Endothelial cell (in vitro differentiated cells): ENCODE results near the gene LBX1. TPM values are rescaled to one million over a fixed set of nuclear protein-coding genes. Genes with fewer than 3 reads are reported as not detected.

Experiments used
- DNase-seq: peaks from one replicate; pipeline ENCODE4 v3.0.0; 2021; ENCODE audit warnings: low spot score
- H3K27ac Mint-ChIP-seq: one replicate; pipeline ENCODE4 v1.8.0; 2021; ENCODE audit warnings: mixed read lengths, inconsistent platforms; ENCODE audit not compliant: unreplicated experiment
- H3K27me3 Mint-ChIP-seq: one replicate; pipeline ENCODE4 v1.8.0; 2021; ENCODE audit warnings: mild to moderate bottlenecking, moderate library complexity, mixed read lengths, inconsistent platforms; ENCODE audit not compliant: unreplicated experiment
- H3K36me3 Mint-ChIP-seq: one replicate; pipeline ENCODE4 v1.8.0; 2021; ENCODE audit warnings: mild to moderate bottlenecking, low read depth, mixed read lengths, inconsistent platforms; ENCODE audit not compliant: unreplicated experiment
- H3K4me1 Mint-ChIP-seq: one replicate; pipeline ENCODE4 v1.8.0; 2021; ENCODE audit warnings: mild to moderate bottlenecking, mixed read lengths, inconsistent platforms; ENCODE audit not compliant: unreplicated experiment
- H3K4me3 Mint-ChIP-seq: one replicate; pipeline ENCODE4 v1.8.0; 2021; ENCODE audit warnings: mild to moderate bottlenecking, mixed read lengths, inconsistent platforms; ENCODE audit not compliant: unreplicated experiment
- H3K9me3 Mint-ChIP-seq: one replicate; pipeline ENCODE4 v1.8.0; 2021; ENCODE audit warnings: mixed read lengths, inconsistent platforms; ENCODE audit not compliant: unreplicated experiment
- total RNA-seq: library from RNA; stranded (reverse); fragmentation: NEBNext Ultra II Directional; extraction: Animal tissue kit (Norgen Biotek cat#: 25700); gene quantifications from one replicate; pipeline ENCODE4 v1.2.1, GENCODE V29; 2021; ENCODE audit not compliant: unreplicated experiment
- TF ChIP-seq, protein P1 (sequence below): fragments of 200-600 bp; sonication (generic); IDR thresholded peaks from one replicate; pipeline ENCODE4 v1.5.0; 2021; ENCODE audit warnings: antibody characterized with exemption; ENCODE audit not compliant: unreplicated experiment

The LBX1 gene
- total RNA-seq, 1 donor from 2014 or later = not detected

DNA sequence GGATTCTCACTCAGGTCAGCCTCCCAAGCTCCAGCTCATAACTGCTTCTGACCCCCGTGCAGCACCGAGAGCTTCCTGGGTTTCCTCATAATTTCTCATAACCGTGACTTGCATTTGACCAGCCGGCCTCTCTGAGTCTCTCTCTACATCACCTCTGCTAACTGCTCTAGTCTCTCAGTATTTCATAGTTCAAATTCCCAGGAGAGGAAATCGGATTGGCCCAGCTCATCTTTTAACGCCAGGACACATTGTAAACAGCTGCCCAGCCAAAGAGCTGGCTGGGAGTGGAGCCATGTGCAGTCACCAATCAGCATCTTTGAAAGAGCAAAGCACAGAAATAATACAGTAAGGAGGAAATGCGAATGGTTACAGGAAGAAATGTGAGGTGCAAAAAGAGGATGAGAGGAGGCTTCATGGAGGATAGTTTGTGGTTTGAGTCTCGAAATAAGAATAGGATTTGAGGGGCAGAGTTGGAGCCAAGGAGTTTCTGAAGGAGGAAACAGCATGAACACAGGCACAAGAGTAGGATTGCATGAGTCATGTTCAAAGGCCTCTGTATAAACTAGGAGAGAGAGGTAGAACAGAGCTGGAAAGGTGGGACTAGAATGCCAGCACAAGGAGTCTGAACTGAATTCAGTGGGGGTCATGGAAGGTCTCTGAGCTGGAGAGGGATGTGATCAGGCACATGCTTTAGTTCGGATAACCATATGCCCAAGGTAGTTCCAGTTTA lies 15.2 kb upstream of the LBX1 start:
- TF ChIP-seq, protein P1, sequence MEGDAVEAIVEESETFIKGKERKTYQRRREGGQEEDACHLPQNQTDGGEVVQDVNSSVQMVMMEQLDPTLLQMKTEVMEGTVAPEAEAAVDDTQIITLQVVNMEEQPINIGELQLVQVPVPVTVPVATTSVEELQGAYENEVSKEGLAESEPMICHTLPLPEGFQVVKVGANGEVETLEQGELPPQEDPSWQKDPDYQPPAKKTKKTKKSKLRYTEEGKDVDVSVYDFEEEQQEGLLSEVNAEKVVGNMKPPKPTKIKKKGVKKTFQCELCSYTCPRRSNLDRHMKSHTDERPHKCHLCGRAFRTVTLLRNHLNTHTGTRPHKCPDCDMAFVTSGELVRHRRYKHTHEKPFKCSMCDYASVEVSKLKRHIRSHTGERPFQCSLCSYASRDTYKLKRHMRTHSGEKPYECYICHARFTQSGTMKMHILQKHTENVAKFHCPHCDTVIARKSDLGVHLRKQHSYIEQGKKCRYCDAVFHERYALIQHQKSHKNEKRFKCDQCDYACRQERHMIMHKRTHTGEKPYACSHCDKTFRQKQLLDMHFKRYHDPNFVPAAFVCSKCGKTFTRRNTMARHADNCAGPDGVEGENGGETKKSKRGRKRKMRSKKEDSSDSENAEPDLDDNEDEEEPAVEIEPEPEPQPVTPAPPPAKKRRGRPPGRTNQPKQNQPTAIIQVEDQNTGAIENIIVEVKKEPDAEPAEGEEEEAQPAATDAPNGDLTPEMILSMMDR = no peak
- no peak for DNase-seq
- Mint-ChIP-seq H3K27me3 (peaks cover 20% of the 10 kb centered on the region), H3K4me1 (peaks cover 15% of the 10 kb centered on the region), H3K27ac (no peak overlapping the region), H3K36me3 (no peaks in the 10 kb centered on the region), H3K9me3 (no peaks in the 10 kb centered on the region), H3K4me3 (no peak overlapping the region)

DNA sequence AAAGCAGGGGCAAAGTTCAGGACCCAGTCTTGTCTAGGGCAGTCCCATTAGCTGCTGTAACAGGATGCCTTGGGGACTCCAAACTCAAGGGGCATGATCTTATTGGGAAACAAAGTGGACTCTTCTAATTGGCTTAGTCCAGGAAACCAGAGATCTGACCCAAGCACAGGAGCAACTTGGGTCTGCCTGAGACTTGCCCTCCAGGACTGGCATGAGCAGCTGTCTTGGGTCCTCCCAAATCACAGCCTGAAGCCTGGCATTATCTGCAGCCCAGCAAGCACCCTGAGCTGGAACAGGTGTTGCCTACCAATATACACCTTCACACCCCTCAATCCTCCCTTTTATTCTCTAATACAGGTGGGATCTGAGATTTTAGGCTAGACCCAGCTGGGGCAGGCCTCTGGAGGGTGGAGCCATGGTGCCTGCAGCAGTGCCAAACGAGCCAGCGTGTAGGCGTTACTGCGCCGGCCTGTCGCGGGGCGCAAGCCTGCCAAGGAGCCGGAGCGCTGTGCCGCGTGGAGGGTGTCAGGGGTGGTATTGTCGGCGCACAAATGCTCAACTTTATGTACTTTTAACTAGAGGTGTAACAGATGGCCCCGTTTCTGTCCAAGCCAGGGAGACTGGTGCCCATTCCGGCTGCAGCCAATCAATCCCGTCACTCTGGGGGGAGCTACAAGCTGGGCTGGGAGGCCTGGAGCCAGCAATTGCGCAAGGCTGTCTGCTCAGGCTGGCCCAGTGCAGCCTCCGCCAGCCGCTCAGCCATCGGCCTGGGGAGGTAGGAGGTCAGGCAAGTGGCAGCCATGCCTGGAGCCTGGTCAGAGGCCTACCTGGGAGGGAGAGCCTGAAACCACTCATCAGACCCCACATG lies 12.8 kb upstream of the LBX1 start:
- TF ChIP-seq, protein P1 = no peak
- DNase-seq = no peak
- H3K27me3 Mint-ChIP-seq = peaks cover 29% of the 10 kb centered on the region
- H3K9me3 Mint-ChIP-seq = no peaks in the 10 kb centered on the region
- no peak overlapping the region for H3K27ac Mint-ChIP-seq
- peaks cover 23% of the 10 kb centered on the region for H3K4me1 Mint-ChIP-seq
- no peaks in the 10 kb centered on the region for H3K36me3 Mint-ChIP-seq
- H3K4me3 Mint-ChIP-seq = no peak overlapping the region

DNA sequence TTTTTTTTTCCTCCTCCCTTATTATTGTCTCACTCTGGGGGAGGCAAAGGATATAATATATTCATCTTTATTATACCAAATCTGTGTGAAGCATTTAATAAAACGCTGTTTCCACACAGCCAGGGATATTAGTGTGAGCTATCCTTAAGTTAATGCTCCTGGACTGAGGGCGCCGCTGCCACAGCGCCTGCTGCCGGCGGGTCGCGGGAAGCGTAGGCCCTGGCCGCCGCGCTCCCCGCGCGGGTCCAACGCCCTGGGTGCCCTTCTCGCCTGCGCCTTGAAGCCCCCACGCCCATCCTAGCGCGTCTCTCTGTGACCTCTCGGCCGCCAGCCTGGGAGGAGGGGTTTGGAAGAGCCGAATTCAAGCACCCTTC lies 9.5 kb upstream of the LBX1 start:
- TF ChIP-seq, protein P1 = peak; percentile 56
- peaks cover 37% of the 10 kb centered on the region for H3K27me3 Mint-ChIP-seq
- H3K27ac Mint-ChIP-seq = no peak overlapping the region
- H3K4me1 Mint-ChIP-seq = peaks cover 14% of the 10 kb centered on the region
- no peaks in the 10 kb centered on the region for H3K9me3 Mint-ChIP-seq
- DNase-seq = peak; percentile 66
- no peak overlapping the region for H3K4me3 Mint-ChIP-seq
- H3K36me3 Mint-ChIP-seq = no peaks in the 10 kb centered on the region

DNA sequence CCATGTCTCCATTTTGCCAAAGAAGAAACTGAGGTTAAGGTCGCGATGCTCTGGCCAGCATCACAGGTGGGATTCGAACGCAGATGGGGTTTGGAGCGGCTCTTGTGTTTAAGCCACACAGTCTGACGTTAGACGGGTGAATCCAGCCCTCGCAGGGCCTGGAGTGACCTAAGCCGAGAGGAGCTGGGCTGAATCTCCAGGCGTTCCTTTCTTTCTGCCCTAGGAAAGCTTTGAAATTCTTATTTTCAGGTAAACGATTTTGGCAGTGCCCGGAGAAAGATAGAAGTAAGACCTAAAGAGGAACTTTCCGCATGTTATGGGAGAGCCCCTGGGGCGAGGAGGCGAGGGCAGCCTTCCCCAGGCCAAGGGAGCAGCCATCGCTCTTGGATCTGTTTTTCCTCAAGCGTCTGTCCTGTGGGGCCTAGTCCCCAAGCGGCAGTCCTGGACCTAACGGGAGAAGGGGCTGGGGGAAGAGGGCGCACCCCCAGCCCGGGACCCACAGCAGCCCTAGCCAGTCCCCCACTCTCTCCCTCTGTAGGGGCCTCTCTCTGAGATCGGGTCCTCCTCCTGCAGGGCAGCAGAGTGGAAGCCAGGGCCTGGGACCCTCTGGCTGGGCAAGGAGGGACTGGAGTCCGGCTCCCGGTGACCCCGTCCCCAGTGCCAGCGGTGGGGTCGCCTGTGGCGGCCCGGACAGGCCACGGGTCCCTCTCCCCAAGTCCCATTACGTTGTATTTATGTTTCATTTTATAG lies 8.9 kb upstream of the LBX1 start:
- H3K4me3 Mint-ChIP-seq = no peak overlapping the region

More for the DNA sequence above, 8.9 kb upstream of the LBX1 start:
- Mint-ChIP-seq H3K27ac (no peak overlapping the region), H3K4me1 (peaks cover 14% of the 10 kb centered on the region), H3K36me3 (no peaks in the 10 kb centered on the region), H3K9me3 (no peaks in the 10 kb centered on the region), H3K27me3 (peaks cover 37% of the 10 kb centered on the region)
- no peak for DNase-seq
- TF ChIP-seq, protein P1 = no peak
